Calu3 (cell line): Measurements from ENCODE around the gene DDX42. TPM values are rescaled to one million over a fixed set of nuclear protein-coding genes. Genes with fewer than 3 reads are reported as not detected.

ENCODE experiments used
- BruUV-seq: library from RNA; stranded (reverse); fragments of 400-500 nt; replicated peaks from 2 replicates; lab custom pipeline; 2021; lab: Mats Ljungman, UMichigan
- CTCF ChIA-PET: fragments of 300-600 bp; sonication (Branson Sonifier 250); formaldehyde crosslinking; loops from one replicate; lab custom pipeline; 2022; ENCODE audit warnings: antibody characterized with exemption; lab: Charles Lee
- DNase-seq: peaks from one replicate; pipeline ENCODE4 v3.0.0; 2022
- H3K27ac Mint-ChIP-seq: one replicate; pipeline ENCODE4 v1.8.0; 2022; ENCODE audit warnings: mixed read lengths; ENCODE audit not compliant: unreplicated experiment
- H3K27me3 Mint-ChIP-seq: one replicate; pipeline ENCODE4 v1.8.0; 2022; ENCODE audit warnings: mixed read lengths; ENCODE audit not compliant: unreplicated experiment
- H3K36me3 Mint-ChIP-seq: one replicate; pipeline ENCODE4 v1.8.0; 2022; ENCODE audit warnings: mild to moderate bottlenecking, moderate library complexity, mixed read lengths; ENCODE audit not compliant: insufficient read depth, unreplicated experiment
- H3K4me1 Mint-ChIP-seq: one replicate; pipeline ENCODE4 v1.8.0; 2022; ENCODE audit warnings: mild to moderate bottlenecking, low read depth, mixed read lengths; ENCODE audit not compliant: unreplicated experiment
- H3K4me3 Mint-ChIP-seq: one replicate; pipeline ENCODE4 v1.8.0; 2022; ENCODE audit warnings: mild to moderate bottlenecking, low read depth, moderate library complexity, mixed read lengths; ENCODE audit not compliant: unreplicated experiment
- H3K9me3 Mint-ChIP-seq: one replicate; pipeline ENCODE4 v1.8.0; 2022; ENCODE audit warnings: low read depth, mixed read lengths; ENCODE audit not compliant: unreplicated experiment
- intact Hi-C: fragments of 100-400 bp; cut with micrococcal nuclease; formaldehyde crosslinking; loops from one replicate; pipeline ENCODE4 v1.10.0; 2022; ENCODE audit not compliant: unreplicated experiment
- total RNA-seq: library from RNA; stranded (reverse); gene quantifications from 2 replicates; pipeline ENCODE4 v1.2.3, GENCODE V29; 2022
- TF ChIP-seq, protein P1 (sequence below): fragments of 200-600 bp; IDR thresholded peaks from one replicate; pipeline ENCODE4 v1.8.0; 2022; ENCODE audit warnings: antibody characterized with exemption; ENCODE audit not compliant: unreplicated experiment

The DDX42 gene
- total RNA-seq, 1 experiment from 2014 or later, result 99.5 TPM

DNA sequence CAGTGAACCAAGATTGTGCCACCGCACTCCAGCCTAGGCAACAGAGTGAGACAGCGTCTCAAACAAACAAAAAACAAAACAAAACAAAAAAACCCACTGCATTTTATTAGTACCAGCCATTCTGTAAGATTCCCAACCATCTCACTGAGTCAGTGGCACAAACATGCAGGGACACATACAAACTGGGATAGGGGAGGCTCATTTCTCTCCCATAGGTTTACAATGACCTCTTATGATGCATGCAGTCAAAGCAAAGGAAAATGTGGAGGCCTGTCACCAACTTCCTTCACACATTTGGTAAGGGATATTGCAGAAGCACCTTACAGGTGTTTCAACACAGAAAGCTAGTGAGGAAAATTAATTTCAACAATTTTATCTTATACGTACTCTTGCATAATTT lies 19.9 kb upstream of the DDX42 start:
- no peaks in the 10 kb centered on the region for H3K9me3 Mint-ChIP-seq
- TF ChIP-seq, protein P1, sequence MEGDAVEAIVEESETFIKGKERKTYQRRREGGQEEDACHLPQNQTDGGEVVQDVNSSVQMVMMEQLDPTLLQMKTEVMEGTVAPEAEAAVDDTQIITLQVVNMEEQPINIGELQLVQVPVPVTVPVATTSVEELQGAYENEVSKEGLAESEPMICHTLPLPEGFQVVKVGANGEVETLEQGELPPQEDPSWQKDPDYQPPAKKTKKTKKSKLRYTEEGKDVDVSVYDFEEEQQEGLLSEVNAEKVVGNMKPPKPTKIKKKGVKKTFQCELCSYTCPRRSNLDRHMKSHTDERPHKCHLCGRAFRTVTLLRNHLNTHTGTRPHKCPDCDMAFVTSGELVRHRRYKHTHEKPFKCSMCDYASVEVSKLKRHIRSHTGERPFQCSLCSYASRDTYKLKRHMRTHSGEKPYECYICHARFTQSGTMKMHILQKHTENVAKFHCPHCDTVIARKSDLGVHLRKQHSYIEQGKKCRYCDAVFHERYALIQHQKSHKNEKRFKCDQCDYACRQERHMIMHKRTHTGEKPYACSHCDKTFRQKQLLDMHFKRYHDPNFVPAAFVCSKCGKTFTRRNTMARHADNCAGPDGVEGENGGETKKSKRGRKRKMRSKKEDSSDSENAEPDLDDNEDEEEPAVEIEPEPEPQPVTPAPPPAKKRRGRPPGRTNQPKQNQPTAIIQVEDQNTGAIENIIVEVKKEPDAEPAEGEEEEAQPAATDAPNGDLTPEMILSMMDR, result no peak
- CTCF ChIA-PET, result interaction anchor here (0.7 kb wide), 1 partner anchor 258 kb away, joined by 3 read pairs; no protein-coding TSS in a partner anchor
- peaks cover 38% of the 10 kb centered on the region for H3K36me3 Mint-ChIP-seq
- H3K27ac Mint-ChIP-seq, result no peak overlapping the region
- H3K4me3 Mint-ChIP-seq, result no peak overlapping the region
- no peak for DNase-seq
- no peaks in the 10 kb centered on the region for H3K27me3 Mint-ChIP-seq
- intact Hi-C loops, result no loop called here
- no TSS peak for BruUV-seq
- no peaks in the 10 kb centered on the region for H3K4me1 Mint-ChIP-seq

DNA sequence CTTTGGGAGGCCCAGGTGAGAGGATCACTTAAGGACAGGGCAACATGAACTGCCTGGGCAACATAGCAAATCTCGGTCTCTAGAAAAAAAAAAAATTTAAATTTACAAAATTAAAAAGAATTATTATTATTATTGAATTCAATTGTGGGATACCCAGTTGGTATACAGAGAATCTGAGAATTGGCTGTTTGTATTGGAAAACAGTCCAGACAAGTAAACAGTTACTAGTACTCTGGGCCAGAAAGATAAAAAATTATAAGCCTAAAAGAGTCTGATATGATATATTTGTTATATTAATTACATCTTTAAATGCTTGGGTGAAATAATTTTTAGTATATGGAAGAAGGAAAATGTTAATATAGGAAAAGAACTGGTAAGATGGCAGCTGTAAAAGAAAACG lies 15.5 kb upstream of the DDX42 start:
- DNase-seq, result no peak
- Mint-ChIP-seq H3K36me3 (peaks cover 46% of the 10 kb centered on the region), H3K27ac (no peak overlapping the region), H3K27me3 (no peaks in the 10 kb centered on the region), H3K4me1 (no peaks in the 10 kb centered on the region), H3K4me3 (no peak overlapping the region), H3K9me3 (no peaks in the 10 kb centered on the region)
- TF ChIP-seq, protein P1, result no peak
- CTCF ChIA-PET, result no interaction called here
- intact Hi-C loops, result no loop called here
- no TSS peak for BruUV-seq

DNA sequence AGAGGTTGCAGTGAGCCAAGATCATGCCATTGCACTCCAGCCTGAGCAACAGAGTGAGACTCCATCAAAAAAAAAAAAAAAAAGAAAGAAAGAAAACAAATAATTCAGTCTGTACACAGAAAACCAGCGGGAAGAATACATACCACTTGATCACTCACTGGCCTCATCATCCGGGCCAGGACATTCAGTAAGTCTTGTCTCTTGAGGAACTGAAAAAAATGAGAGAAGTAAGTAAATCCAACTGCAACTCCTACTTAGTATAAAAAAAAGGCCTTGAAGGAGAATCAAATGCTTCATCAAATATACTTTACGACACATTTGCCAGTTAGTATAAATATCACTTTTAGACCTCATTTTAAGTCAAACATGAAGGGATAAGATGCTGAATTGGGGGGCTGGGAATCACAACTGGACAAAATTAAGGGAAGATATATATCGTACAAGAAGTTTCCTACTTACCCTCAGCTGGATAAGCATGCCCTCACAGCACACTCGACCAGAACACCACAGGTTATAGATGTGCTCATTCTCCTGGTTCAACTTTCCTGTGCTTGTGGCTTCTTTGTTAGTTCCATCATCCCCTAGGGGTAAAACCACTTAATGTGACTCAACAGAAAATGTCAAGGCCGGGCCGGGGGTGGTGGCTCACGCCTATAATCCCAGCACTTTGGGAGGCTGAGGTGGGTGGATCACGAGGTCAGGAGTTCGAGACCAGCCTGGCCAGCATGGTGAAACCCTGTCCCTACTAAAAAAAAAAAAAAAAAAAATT lies 13.0 kb upstream of the DDX42 start:
- Mint-ChIP-seq H3K27me3 (no peaks in the 10 kb centered on the region), H3K9me3 (no peaks in the 10 kb centered on the region), H3K36me3 (peaks cover 35% of the 10 kb centered on the region), H3K4me3 (no peak overlapping the region), H3K4me1 (no peaks in the 10 kb centered on the region), H3K27ac (no peak overlapping the region)
- CTCF ChIA-PET, result no interaction called here
- TF ChIP-seq, protein P1, result no peak
- intact Hi-C loops, result no loop called here
- BruUV-seq, result no TSS peak
- no peak for DNase-seq

DNA sequence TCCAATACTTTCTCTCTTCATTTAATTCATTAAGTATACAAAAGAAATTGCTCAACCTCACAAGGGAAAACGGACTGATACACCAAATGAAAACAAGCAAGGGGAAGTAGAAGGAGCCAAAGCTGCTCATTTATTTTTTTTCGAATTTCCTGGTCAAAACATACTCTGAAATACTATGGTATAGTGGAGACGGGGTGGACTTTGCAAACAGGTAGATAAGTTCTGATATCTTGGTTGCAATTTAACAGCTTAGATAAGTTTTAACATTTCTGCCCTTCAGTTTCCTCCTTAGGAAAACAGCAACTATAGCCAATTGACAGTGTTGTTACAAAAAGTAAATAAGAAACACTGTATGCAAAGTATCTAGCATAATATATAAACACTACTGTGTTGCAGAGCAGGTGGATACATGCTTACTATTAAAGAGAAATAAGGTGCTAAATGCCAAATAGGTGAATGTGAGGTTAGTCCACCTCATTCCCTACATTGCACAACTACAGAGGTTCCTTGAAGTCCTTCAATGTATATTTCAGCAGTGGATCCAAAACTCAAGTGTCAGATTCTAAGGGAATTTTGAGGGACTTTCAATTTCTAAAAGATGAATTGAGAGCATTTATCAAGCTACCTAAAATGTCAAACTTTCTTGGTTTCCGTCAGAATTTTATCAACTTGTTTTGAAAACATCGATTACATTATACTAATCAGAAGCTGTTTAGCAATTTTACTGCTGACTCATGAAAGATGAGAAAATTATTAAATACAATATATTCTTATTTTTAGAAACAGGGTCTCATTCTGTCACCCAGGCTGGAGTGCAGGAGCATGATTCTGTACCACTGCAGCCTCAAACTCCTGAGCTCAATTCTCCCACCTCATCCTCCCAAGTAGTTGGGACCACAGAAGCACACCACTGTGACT lies 11.6 kb upstream of the DDX42 start:
- Mint-ChIP-seq H3K36me3 (peaks cover 26% of the 10 kb centered on the region), H3K4me1 (no peaks in the 10 kb centered on the region), H3K27me3 (no peaks in the 10 kb centered on the region), H3K27ac (no peak overlapping the region), H3K9me3 (no peaks in the 10 kb centered on the region), H3K4me3 (no peak overlapping the region)
- BruUV-seq, result no TSS peak
- TF ChIP-seq, protein P1, result no peak
- intact Hi-C loops, result no loop called here
- DNase-seq, result no peak
- CTCF ChIA-PET, result no interaction called here
